ENCODE data around the gene SMC1A. TPM values are rescaled to one million over a fixed set of nuclear protein-coding genes. Genes with fewer than 3 reads are reported as not detected.

SMC1A gene
- total RNA-seq, 1 donor from 2014 or later: 48.1 TPM

DNA sequence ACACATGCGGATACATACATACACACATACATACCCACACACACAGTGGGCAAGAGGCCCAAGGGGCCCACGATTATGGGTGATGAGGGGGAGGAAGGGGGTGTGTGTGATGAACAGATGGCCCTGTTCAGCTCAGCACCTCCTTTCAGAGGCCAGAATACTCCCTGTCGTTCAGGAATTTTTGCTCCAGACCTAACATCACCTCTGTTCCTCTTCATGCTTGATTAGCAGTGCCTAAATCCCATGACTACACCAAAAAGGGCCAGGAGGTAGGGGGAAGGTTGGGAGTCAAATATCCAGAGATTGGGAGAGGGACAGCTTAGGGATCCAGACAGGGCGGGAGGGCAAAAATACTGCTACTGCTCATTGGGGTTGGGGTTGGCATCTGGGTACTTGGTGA is 42.7 kb downstream of the SMC1A start:
- no peaks in the 10 kb centered on the region for H3K36me3 Mint-ChIP-seq (ENCODE audit: unreplicated experiment)
- H3K4me1 Mint-ChIP-seq (ENCODE audit: low read depth, unreplicated experiment): no peaks in the 10 kb centered on the region
- peaks cover 2% of the 10 kb centered on the region for H3K27me3 Mint-ChIP-seq (ENCODE audit: unreplicated experiment)
- H3K4me3 Mint-ChIP-seq (ENCODE audit: unreplicated experiment): no peak overlapping the region
- DNase-seq: no peak
- H3K27ac Mint-ChIP-seq (ENCODE audit: unreplicated experiment): no peak overlapping the region
- TF ChIP-seq, protein P1, sequence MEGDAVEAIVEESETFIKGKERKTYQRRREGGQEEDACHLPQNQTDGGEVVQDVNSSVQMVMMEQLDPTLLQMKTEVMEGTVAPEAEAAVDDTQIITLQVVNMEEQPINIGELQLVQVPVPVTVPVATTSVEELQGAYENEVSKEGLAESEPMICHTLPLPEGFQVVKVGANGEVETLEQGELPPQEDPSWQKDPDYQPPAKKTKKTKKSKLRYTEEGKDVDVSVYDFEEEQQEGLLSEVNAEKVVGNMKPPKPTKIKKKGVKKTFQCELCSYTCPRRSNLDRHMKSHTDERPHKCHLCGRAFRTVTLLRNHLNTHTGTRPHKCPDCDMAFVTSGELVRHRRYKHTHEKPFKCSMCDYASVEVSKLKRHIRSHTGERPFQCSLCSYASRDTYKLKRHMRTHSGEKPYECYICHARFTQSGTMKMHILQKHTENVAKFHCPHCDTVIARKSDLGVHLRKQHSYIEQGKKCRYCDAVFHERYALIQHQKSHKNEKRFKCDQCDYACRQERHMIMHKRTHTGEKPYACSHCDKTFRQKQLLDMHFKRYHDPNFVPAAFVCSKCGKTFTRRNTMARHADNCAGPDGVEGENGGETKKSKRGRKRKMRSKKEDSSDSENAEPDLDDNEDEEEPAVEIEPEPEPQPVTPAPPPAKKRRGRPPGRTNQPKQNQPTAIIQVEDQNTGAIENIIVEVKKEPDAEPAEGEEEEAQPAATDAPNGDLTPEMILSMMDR (IDR thresholded peaks at IDR 0.05; ENCODE audit: partially characterized antibody, unreplicated experiment): no peak
- H3K9me3 Mint-ChIP-seq (ENCODE audit: unreplicated experiment): peaks cover 3% of the 10 kb centered on the region

DNA sequence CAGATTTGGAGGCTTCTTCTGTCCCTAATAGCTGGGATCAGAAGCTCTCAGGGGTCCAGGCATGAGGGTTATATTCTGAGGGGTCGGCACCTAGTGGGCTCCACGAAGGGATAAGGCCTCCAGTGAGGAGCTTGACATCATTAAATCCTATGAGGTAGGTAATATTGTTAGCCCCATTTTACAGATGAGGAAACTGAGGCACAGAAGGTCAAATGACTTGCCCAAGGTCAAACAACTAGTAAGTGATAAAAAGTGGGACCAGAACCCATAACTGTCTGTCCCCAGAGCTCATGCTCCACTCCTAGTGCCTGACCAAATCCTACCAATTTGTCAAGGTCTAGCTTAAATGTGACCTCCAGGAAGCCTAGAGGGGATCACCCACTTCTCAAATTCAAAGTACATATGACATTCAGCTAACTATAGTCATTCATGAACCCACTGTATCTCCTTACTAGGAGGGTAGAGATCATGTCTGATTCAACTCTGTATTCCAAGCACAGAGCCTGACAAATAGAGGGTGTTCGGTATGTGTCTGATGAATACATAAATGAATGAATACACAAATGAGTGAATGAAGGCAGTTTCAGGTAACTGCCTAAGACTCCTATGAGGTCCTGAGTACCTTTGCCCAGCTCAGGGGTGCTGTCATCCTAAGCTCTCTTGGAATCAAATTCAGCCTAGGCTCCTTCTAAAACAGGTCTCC is 43.3 kb downstream of the SMC1A start:
- H3K4me3 Mint-ChIP-seq (ENCODE audit: unreplicated experiment): no peak overlapping the region
- TF ChIP-seq, protein P1 (IDR thresholded peaks at IDR 0.05; ENCODE audit: partially characterized antibody, unreplicated experiment): no peak
- DNase-seq: no peak
- no peak overlapping the region for H3K27ac Mint-ChIP-seq (ENCODE audit: unreplicated experiment)
- peaks cover 2% of the 10 kb centered on the region for H3K27me3 Mint-ChIP-seq (ENCODE audit: unreplicated experiment)
- no peaks in the 10 kb centered on the region for H3K36me3 Mint-ChIP-seq (ENCODE audit: unreplicated experiment)
- H3K4me1 Mint-ChIP-seq (ENCODE audit: low read depth, unreplicated experiment): no peaks in the 10 kb centered on the region
- H3K9me3 Mint-ChIP-seq (ENCODE audit: unreplicated experiment): peaks cover 5% of the 10 kb centered on the region

DNA sequence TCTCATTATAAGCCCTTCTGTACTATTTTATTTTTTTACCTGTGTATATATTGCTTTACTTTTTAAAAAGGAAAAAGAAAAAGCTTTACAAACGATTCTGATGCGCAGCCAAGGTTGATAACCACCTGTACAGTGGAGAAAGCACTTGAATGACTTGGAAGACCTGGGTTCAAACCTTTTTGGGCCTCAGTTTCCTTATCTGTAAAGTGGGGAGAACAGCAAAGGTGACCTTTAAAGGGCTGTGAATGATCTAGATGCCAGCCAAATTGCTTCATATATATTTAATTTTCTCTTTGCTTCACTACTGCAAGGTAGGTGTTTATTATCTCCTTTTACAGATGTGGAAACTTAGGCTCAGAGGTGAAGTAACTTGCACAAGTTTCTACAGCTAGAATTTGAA is 45.0 kb downstream of the SMC1A start:
- H3K9me3 Mint-ChIP-seq (ENCODE audit: unreplicated experiment): peaks cover 5% of the 10 kb centered on the region
- H3K27ac Mint-ChIP-seq (ENCODE audit: unreplicated experiment): no peak overlapping the region
- H3K4me1 Mint-ChIP-seq (ENCODE audit: low read depth, unreplicated experiment): no peaks in the 10 kb centered on the region
- H3K36me3 Mint-ChIP-seq (ENCODE audit: unreplicated experiment): no peaks in the 10 kb centered on the region
- DNase-seq: no peak
- H3K27me3 Mint-ChIP-seq (ENCODE audit: unreplicated experiment): peaks cover 5% of the 10 kb centered on the region
- no peak overlapping the region for H3K4me3 Mint-ChIP-seq (ENCODE audit: unreplicated experiment)
- TF ChIP-seq, protein P1 (IDR thresholded peaks at IDR 0.05; ENCODE audit: partially characterized antibody, unreplicated experiment): no peak

DNA sequence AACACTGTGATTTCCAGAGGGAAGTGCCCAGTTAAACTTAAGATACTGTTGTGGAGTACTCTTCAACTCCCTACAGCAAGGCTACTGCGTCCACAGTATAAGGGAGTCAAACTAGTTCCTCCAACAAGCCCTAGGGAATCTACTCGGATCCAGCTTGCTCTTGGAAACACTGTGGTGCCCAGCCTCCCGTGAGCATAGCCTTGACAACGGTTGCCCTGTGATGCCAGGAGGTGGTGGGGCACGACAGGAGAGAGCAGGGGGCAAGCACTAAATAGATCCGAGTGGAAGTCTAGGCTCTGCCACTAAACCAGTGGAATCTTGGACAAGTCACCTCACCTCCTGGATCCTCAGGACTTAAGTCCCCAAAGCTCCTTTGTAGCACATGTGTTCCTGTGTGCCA is 45.6 kb downstream of the SMC1A start:
- peaks cover 5% of the 10 kb centered on the region for H3K9me3 Mint-ChIP-seq (ENCODE audit: unreplicated experiment)
- peaks cover 5% of the 10 kb centered on the region for H3K27me3 Mint-ChIP-seq (ENCODE audit: unreplicated experiment)
- DNase-seq: no peak
- no peak overlapping the region for H3K4me3 Mint-ChIP-seq (ENCODE audit: unreplicated experiment)
- H3K36me3 Mint-ChIP-seq (ENCODE audit: unreplicated experiment): no peaks in the 10 kb centered on the region
- TF ChIP-seq, protein P1 (IDR thresholded peaks at IDR 0.05; ENCODE audit: partially characterized antibody, unreplicated experiment): no peak
- no peaks in the 10 kb centered on the region for H3K4me1 Mint-ChIP-seq (ENCODE audit: low read depth, unreplicated experiment)
- no peak overlapping the region for H3K27ac Mint-ChIP-seq (ENCODE audit: unreplicated experiment)

DNA sequence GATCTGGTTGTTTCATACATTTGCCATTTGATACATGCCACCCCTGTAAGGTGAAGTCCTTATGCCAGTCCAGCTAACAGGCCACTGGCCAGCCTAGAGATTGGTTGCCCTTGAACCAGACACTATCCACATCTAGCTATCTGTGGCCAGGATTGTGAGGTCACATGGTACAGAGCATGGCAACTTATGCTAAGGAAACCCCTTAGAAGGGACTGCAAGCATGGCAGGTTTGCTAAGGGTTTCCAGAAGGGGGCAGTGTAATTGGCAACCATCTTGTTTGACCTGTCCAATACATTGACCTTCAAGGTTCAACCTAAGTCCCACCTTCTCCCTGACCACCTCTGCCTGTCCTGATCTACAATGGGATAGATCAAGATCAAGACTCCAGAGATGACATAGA is 47.5 kb downstream of the SMC1A start:
- Mint-ChIP-seq H3K27ac (ENCODE audit: unreplicated experiment) (no peak overlapping the region), H3K4me3 (ENCODE audit: unreplicated experiment) (no peak overlapping the region), H3K36me3 (ENCODE audit: unreplicated experiment) (no peaks in the 10 kb centered on the region), H3K27me3 (ENCODE audit: unreplicated experiment) (peaks cover 2% of the 10 kb centered on the region), H3K9me3 (ENCODE audit: unreplicated experiment) (peaks cover 2% of the 10 kb centered on the region), H3K4me1 (ENCODE audit: low read depth, unreplicated experiment) (no peaks in the 10 kb centered on the region)
- no peak for DNase-seq
- TF ChIP-seq, protein P1 (IDR thresholded peaks at IDR 0.05; ENCODE audit: partially characterized antibody, unreplicated experiment): no peak

Data from glutamatergic neuron (in vitro differentiated cells).